ENCODE data around the gene PHF21B. TPM values are rescaled to one million over a fixed set of nuclear protein-coding genes. Genes with fewer than 3 reads are reported as not detected.

PHF21B gene
- total RNA-seq, 1 donor: not detected

- Histone ChIP-seq H3K4me2 (ENCODE audit: insufficient read depth, low read length) (no peak overlapping the region), H3K36me3 (ENCODE audit: insufficient read depth, low read length) (no peaks in the 10 kb centered on the region), H3K27ac (ENCODE audit: low read depth, low read length) (no peak overlapping the region), H3K79me2 (ENCODE audit: insufficient read depth, low read length) (no peaks in the 10 kb centered on the region), H3K27me3 (ENCODE audit: insufficient read depth, low read length) (peaks cover 70% of the 10 kb centered on the region), H3K4me3 (ENCODE audit: insufficient read depth, low read length) (no peak overlapping the region), H3K9me3 (ENCODE audit: low read depth, low read length) (no peaks in the 10 kb centered on the region), H2AFZ (ENCODE audit: low read length) (no peak overlapping the region), H4K20me1 (ENCODE audit: insufficient read depth, low read length) (no peaks in the 10 kb centered on the region), H3K4me1 (ENCODE audit: insufficient read depth, low read length) (no peaks in the 10 kb centered on the region)
- peak; percentile 6 for DNase-seq (ENCODE audit: insufficient read length, low spot score, missing footprints)
- no peak for TF ChIP-seq CTCF (IDR thresholded peaks at IDR 0.05; ENCODE audit: extremely low read depth, low read depth, low read length)
These were observed 41.6 kb upstream of the PHF21B start for GRCh38 chr22:45051419-45051818.

GRCh38 chr22:45047260-45047659 is 37.5 kb upstream of the PHF21B start:
- H2AFZ ChIP-seq (ENCODE audit: low read length): no peak overlapping the region
- no peak for DNase-seq (ENCODE audit: insufficient read length, low spot score, missing footprints)
- H3K79me2 ChIP-seq (ENCODE audit: insufficient read depth, low read length): no peaks in the 10 kb centered on the region
- H3K27ac ChIP-seq (ENCODE audit: low read depth, low read length): no peak overlapping the region
- no peaks in the 10 kb centered on the region for H3K4me1 ChIP-seq (ENCODE audit: insufficient read depth, low read length)
- no peak overlapping the region for H3K4me3 ChIP-seq (ENCODE audit: insufficient read depth, low read length)
- no peaks in the 10 kb centered on the region for H3K9me3 ChIP-seq (ENCODE audit: low read depth, low read length)
- TF ChIP-seq CTCF (IDR thresholded peaks at IDR 0.05; ENCODE audit: extremely low read depth, low read depth, low read length): no peak
- no peaks in the 10 kb centered on the region for H4K20me1 ChIP-seq (ENCODE audit: insufficient read depth, low read length)
- H3K36me3 ChIP-seq (ENCODE audit: insufficient read depth, low read length): no peaks in the 10 kb centered on the region
- H3K4me2 ChIP-seq (ENCODE audit: insufficient read depth, low read length): no peak overlapping the region
- peaks cover 58% of the 10 kb centered on the region for H3K27me3 ChIP-seq (ENCODE audit: insufficient read depth, low read length)

GRCh38 chr22:45045208-45045607 is 35.4 kb upstream of the PHF21B start:
- no peak for TF ChIP-seq CTCF (IDR thresholded peaks at IDR 0.05; ENCODE audit: extremely low read depth, low read depth, low read length)
- Histone ChIP-seq H4K20me1 (ENCODE audit: insufficient read depth, low read length) (no peaks in the 10 kb centered on the region), H3K4me1 (ENCODE audit: insufficient read depth, low read length) (no peaks in the 10 kb centered on the region), H3K4me3 (ENCODE audit: insufficient read depth, low read length) (no peak overlapping the region), H3K79me2 (ENCODE audit: insufficient read depth, low read length) (no peaks in the 10 kb centered on the region), H2AFZ (ENCODE audit: low read length) (no peak overlapping the region), H3K9me3 (ENCODE audit: low read depth, low read length) (no peaks in the 10 kb centered on the region), H3K27ac (ENCODE audit: low read depth, low read length) (no peak overlapping the region), H3K4me2 (ENCODE audit: insufficient read depth, low read length) (no peak overlapping the region), H3K27me3 (ENCODE audit: insufficient read depth, low read length) (peaks cover 38% of the 10 kb centered on the region), H3K36me3 (ENCODE audit: insufficient read depth, low read length) (no peaks in the 10 kb centered on the region)
- DNase-seq (ENCODE audit: insufficient read length, low spot score, missing footprints): no peak

- H3K27ac ChIP-seq (ENCODE audit: low read depth, low read length): no peak overlapping the region
- no peak for TF ChIP-seq CTCF (IDR thresholded peaks at IDR 0.05; ENCODE audit: extremely low read depth, low read depth, low read length)
- no peak overlapping the region for H3K4me3 ChIP-seq (ENCODE audit: insufficient read depth, low read length)
- no peaks in the 10 kb centered on the region for H4K20me1 ChIP-seq (ENCODE audit: insufficient read depth, low read length)
- no peaks in the 10 kb centered on the region for H3K79me2 ChIP-seq (ENCODE audit: insufficient read depth, low read length)
- no peaks in the 10 kb centered on the region for H3K4me1 ChIP-seq (ENCODE audit: insufficient read depth, low read length)
- H2AFZ ChIP-seq (ENCODE audit: low read length): no peak overlapping the region
- H3K36me3 ChIP-seq (ENCODE audit: insufficient read depth, low read length): no peaks in the 10 kb centered on the region
- H3K9me3 ChIP-seq (ENCODE audit: low read depth, low read length): no peaks in the 10 kb centered on the region
- DNase-seq (ENCODE audit: insufficient read length, low spot score, missing footprints): no peak
- no peak overlapping the region for H3K4me2 ChIP-seq (ENCODE audit: insufficient read depth, low read length)
- H3K27me3 ChIP-seq (ENCODE audit: insufficient read depth, low read length): peaks cover 14% of the 10 kb centered on the region
These were observed 32.5 kb upstream of the PHF21B start for GRCh38 chr22:45042263-45042662.
